ENCODE results near the gene SAP25.

SAP25 gene

GRCh38 chr7:100568176-100568895 lies 5.4 kb downstream of the SAP25 start:
- Histone ChIP-seq H3K27ac (ENCODE audit: low read depth, low read length) (no peak overlapping the region), H3K4me2 (ENCODE audit: low read length) (peak overlapping the region; percentile 12), H4K20me1 (ENCODE audit: control insufficient read depth, insufficient read depth, low read depth, low read length) (peaks cover 5% of the 10 kb centered on the region; the same call in 1 of the 2 replicates), H3K4me3 (ENCODE audit: low read length) (no peak overlapping the region), H3K27me3 (ENCODE audit: control insufficient read depth, low read length) (peaks cover 11% of the 10 kb centered on the region), H3F3A (ENCODE audit: control insufficient read depth, insufficient read depth) (no peaks in the 10 kb centered on the region), H3K9me3 (ENCODE audit: control insufficient read depth, insufficient read depth, low read length) (no peaks in the 10 kb centered on the region), H3K36me3 (ENCODE audit: control insufficient read depth, low read length) (no peaks in the 10 kb centered on the region; the same call in 1 of the 2 replicates), H3K9me2 (replicated peaks; ENCODE audit: control insufficient read depth, low read length) (no peaks in the 10 kb centered on the region), H3K79me2 (ENCODE audit: control insufficient read depth, low read length) (no peaks in the 10 kb centered on the region), H3K4me1 (ENCODE audit: control insufficient read depth, low read length) (peaks cover 38% of the 10 kb centered on the region)
- no peak for TF ChIP-seq CTCF (IDR thresholded peaks at IDR 0.05; ENCODE audit: low read depth, low read length, poor library complexity, severe bottlenecking)
- no peak for TF ChIP-seq EZH2phosphoT487 (IDR thresholded peaks at IDR 0.05; ENCODE audit: borderline replicate concordance, low read length)

- H3K4me2 ChIP-seq (ENCODE audit: low read length): peak overlapping the region; percentile 12
- H3K79me2 ChIP-seq (ENCODE audit: control insufficient read depth, low read length): no peaks in the 10 kb centered on the region
- no peaks in the 10 kb centered on the region; the same call in 1 of the 2 replicates for H3K36me3 ChIP-seq (ENCODE audit: control insufficient read depth, low read length)
- H3K27me3 ChIP-seq (ENCODE audit: control insufficient read depth, low read length): peaks cover 11% of the 10 kb centered on the region
- no peaks in the 10 kb centered on the region for H3K9me2 ChIP-seq (replicated peaks; ENCODE audit: control insufficient read depth, low read length)
- no peaks in the 10 kb centered on the region for H3K9me3 ChIP-seq (ENCODE audit: control insufficient read depth, insufficient read depth, low read length)
- peaks cover 38% of the 10 kb centered on the region for H3K4me1 ChIP-seq (ENCODE audit: control insufficient read depth, low read length)
- H3K27ac ChIP-seq (ENCODE audit: low read depth, low read length): no peak overlapping the region
- H3K4me3 ChIP-seq (ENCODE audit: low read length): no peak overlapping the region
- no peak for TF ChIP-seq EZH2phosphoT487 (IDR thresholded peaks at IDR 0.05; ENCODE audit: borderline replicate concordance, low read length)
- no peak for TF ChIP-seq CTCF (IDR thresholded peaks at IDR 0.05; ENCODE audit: low read depth, low read length, poor library complexity, severe bottlenecking)
- no peaks in the 10 kb centered on the region for H3F3A ChIP-seq (ENCODE audit: control insufficient read depth, insufficient read depth)
- H4K20me1 ChIP-seq (ENCODE audit: control insufficient read depth, insufficient read depth, low read depth, low read length): peaks cover 5% of the 10 kb centered on the region; the same call in 1 of the 2 replicates
Measured at GRCh38 chr7:100567751-100568175, 5.9 kb downstream of the SAP25 start.

- H3K27me3 ChIP-seq (ENCODE audit: control insufficient read depth, low read length): peaks cover 11% of the 10 kb centered on the region
- H3K9me3 ChIP-seq (ENCODE audit: control insufficient read depth, insufficient read depth, low read length): no peaks in the 10 kb centered on the region
- peak overlapping the region; percentile 12 for H3K4me2 ChIP-seq (ENCODE audit: low read length)
- H3K4me3 ChIP-seq (ENCODE audit: low read length): no peak overlapping the region
- no peaks in the 10 kb centered on the region for H3K79me2 ChIP-seq (ENCODE audit: control insufficient read depth, low read length)
- H3F3A ChIP-seq (ENCODE audit: control insufficient read depth, insufficient read depth): no peaks in the 10 kb centered on the region
- H4K20me1 ChIP-seq (ENCODE audit: control insufficient read depth, insufficient read depth, low read depth, low read length): peaks cover 5% of the 10 kb centered on the region; the same call in 1 of the 2 replicates
- peaks cover 38% of the 10 kb centered on the region for H3K4me1 ChIP-seq (ENCODE audit: control insufficient read depth, low read length)
- H3K27ac ChIP-seq (ENCODE audit: low read depth, low read length): no peak overlapping the region
- H3K36me3 ChIP-seq (ENCODE audit: control insufficient read depth, low read length): no peaks in the 10 kb centered on the region
- no peaks in the 10 kb centered on the region for H3K9me2 ChIP-seq (replicated peaks; ENCODE audit: control insufficient read depth, low read length)
- TF ChIP-seq EZH2phosphoT487 (IDR thresholded peaks at IDR 0.05; ENCODE audit: borderline replicate concordance, low read length) (no peak), CTCF (IDR thresholded peaks at IDR 0.05; ENCODE audit: low read depth, low read length, poor library complexity, severe bottlenecking) (no peak)
Measured at GRCh38 chr7:100567031-100567730, 6.5 kb downstream of the SAP25 start.

All from DOHH2 (cell line).